NCI-H748 treated with DMSO at 0.1 percent for 48 hours (cell line): ENCODE results near the gene RSPH6A.
"Not testable (repeated sequence)": the region's sequence is repeated elsewhere in the genome, so short reads cannot be mapped to it uniquely, and the experiment has no call there.

Experiments
- DNase-seq: peaks from one replicate; lab custom pipeline; 2025; lab: John Stamatoyannopoulos, UW

RSPH6A gene

DNA sequence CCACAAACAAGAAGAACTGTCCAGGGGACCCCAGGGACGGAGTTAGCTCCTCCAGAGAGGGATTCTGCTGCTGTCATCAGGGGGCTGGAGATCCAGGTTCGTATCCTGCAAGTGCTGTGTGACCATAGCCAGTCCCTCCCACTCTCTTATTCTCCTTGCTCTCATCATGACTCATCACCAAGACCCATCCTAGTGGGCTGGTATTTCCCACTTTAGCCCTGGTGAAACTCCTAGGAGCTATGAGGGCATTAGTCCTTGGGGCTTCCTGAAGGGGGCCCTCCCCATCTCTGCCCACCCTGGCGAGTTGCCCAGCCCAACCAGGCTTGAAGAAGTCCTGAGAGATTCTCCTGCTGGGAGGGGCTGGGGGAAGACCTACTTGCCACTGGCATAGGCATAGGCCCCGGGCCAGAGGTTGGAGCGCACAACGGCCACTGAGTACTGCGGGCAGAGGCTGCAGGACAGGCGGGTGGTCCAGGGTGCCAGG is 15.0 kb downstream of the RSPH6A start:
- DNase-seq = no peak

DNA sequence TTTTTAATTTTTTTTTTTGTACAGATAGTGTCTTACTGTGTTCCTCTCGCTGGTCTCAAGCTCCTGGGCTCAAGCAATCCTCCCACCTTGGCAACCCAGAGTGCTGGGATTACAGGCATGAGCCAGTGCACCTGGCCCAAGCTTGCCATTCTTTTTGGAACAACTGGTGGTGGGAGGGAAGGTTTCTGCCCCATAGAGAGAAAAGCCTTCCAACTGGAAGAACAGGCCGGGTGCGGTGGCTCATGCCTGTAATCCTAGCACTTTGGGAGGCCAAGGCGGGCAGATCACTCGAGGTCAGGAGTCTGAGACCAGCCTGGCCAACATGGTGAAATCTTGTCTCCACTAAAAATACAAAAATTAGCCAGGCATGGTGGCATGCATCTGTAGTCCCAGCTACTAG is 15.6 kb downstream of the RSPH6A start:
- DNase-seq = not testable (repeated sequence)

DNA sequence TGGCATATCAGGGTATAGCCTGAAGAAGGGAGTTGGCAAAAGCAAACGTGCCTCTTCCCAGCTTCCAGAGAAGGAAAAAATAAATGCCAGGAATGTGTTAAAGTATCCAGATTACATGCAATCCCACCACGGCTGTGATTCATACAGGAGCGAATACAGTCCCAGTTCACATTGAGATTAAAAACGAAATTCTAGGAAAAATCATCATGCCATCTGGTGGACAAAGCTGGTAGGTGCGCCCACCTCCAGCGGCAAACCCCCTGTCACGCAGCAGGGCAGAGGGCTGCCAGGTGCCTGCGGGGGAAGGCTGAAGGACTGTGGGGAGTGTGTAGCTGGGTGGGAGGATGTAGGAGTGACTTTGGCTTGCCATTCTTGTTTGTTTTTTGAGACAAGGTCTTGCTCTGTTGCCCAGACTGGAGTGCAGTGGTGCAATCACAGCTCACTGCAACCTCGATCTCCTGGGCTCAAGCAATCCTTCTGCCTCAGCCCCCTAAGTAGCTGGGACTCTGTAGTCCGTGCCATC is 16.1 kb downstream of the RSPH6A start:
- DNase-seq = peak; percentile 67

DNA sequence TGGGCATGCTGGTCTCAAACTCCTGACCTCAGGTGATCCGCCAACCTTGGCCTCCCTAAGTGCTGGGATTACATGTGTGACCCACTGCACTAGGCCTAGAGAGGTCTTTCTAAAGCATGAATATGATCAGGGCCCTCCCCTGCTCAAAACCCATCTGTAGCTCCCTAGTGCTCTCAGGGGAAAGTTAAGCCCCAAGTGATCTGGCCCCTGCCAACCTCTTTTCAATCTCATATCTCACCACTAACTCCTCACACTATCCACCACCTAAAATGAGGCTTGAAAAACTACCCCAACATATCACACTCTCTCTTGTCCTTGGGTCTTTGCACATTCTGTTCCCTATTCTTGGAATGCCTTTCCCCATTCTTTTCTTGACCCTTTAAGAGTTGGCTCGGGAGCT is 20.5 kb downstream of the RSPH6A start:
- DNase-seq = no peak

DNA sequence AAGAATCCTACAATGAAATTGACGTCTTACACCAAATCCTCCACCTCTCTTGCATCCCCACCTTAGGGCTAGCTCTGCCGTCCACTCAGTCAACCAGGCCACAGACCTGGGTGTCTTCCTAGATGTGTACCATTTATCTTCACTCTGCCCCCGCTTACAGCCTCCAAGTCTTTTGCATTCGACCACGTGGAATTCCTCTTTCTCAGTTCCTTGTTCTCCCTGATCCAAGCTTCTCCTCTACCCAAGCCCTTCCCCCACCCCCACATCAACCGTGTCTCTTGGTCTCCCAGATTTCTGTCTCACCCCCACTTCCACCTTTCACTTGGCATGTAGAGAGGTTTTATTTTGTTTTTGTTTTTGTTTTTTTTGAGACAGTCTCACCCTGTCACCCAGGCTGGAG is 21.2 kb downstream of the RSPH6A start:
- DNase-seq = no peak

DNA sequence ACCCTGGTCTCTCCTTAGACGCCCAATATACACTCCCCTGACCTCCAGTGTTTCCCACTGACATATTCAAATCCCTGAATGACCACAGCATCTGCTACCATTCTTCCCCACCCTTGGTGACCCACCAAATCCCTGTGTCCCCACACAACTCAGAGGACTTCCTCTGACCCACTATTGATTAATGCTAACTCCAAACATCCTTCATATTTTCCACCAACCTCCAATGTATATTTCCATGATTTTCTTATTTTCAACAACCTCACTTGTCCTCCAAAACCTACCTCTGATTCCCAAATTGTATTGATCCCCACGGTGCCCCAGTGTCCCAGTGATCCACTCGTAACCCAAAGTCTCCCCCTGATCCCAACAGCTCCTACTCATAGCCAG is 21.9 kb downstream of the RSPH6A start:
- no peak for DNase-seq

DNA sequence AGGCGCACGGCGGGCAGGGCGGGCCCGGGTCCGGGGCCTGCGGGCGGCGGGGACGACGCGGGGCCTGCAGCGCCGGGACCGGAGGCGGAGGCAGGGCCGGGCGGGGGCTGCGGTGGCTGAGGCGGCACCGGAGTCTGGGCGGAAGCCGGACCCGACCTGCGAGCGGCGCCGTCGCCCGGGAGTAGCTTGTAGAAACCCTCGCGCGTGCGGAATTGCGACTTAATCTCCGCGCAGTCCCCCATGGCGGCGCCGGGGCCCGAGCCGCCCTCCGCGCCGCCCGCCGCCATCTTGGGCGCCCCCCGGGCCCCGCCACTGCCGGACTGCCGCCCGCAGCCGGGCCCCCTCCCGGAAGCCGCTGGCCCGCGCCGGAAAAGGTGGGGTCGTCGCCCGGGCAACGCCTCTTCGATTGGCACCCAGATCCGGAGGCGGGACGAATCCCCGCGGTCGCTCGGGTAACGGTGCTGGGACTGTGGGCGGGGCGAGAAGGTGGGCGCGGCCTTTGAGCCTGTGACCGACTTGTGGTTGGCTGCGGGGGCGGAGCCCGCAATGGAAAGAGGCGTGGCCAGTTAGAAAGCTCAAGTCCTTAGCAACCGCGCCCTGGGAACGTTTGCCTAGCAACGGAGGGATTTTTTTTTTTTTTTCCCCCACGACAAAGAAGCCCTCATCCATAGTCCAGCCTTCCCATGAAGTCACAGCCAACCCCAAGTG is 22.5 kb downstream of the RSPH6A start, which contains the start of gene DMWD:
Gene DMWD (minus strand): TSS at position 376 of the 708 bp plus-strand sequence. CDS start 89 bp downstream, at position 287.
- peak; percentile 99 for DNase-seq

DNA sequence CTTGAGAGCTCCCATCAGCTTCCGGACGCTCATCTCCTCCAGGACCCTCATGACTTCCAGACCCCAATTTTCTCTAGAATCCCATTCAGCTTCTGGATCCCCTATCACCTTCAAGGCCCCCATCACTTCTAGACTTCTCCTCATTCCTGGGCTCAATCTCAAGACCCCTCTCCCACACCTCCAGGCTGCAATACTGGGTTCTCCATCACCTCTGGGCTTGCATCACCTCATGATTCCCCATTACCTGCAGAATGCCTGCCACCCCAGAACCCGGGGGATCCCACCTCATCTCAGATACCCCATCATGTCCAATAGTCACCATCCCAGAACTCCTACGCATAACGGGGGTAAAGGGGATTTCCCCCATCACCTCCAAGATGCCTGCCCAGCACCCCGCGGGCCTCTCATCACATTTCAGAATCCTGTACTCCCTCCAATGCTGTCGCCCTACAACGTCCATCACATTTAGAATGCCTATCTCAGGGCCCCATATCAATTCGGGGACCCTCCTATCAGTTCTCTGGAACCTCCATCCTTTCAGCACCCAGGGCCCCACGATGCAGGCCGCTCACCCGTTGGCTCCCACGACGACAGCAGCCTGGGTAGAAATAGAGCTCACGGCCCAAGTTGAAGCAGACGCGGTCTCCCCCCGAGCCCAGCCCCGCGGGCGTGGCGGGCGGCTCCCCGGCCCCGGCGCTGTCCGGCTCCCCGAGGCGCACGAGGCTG is 23.2 kb downstream of the RSPH6A start:
- DNase-seq = no peak

DNA sequence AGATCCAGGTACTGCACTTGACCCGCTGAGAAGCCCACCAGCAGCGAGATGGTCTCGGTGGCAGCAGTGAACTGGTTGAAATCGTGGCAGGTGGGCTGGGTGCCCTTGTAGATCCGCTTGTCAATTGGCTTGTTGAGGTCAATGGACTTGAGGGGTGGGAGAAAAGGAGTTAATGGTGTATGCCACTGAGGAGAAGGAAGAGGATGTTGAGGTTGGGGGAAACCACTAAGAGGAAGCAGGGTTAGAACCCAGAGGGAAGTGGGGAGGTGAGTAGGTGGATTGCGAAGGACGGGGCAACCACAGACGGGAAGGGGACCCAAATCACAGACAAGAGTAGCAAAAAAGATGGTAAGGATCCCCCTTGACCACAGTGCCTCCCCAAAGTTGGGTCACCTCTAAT is 24.2 kb downstream of the RSPH6A start:
- DNase-seq = no peak

DNA sequence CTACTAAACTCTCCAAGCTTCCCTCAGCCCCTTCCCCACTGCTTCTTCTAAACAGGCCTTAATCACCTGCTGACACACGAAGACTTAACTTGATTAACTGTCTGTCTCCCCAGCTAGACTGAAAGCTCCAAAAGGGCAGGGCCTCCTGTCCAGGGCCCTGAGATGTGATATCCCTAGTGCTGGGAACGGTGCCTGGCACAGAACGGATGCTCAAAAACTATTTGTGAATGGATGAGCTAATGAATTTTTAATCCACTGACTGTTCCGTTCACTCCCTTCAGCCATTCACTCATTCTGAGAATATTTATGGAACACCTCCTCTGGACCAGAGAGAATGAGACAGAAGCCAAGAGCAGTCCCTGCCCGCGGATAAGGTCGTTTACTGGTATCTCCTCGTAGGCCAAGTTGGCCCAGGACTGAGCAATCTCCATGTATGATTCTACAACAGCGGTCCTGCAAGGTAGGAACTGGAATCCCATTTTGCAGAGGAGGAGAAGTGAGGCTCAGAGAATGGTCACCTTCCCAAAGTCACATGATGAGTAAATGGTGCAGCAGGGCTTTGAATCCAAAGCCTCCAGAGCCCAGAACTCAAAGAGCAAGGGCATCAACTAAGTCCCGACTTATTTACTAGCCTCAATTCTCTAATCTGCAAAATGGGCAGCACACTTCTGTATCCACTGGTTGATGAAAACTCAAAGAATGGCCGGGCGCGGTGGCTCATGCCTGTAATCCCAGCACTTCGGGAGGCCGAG is 25.9 kb downstream of the RSPH6A start:
- no peak for DNase-seq

DNA sequence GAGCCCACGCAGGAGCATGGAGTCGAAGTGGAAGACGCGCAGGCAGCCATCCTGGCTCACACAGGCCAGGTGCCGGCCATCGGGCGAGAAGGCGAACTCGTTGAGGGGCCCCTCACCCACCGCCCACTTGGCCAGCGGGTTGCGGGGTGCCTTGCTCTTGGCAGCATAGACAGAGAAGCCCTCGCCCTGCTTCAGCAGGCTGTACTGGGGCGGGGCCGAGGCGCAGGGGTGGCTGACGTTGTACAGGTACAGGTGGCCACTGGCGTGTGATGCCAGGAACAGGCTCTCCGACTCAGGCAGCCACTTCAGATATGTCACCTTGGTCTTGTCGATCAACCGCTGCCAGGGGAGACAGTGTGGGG is 28.6 kb downstream of the RSPH6A start:
- DNase-seq = no peak

DNA sequence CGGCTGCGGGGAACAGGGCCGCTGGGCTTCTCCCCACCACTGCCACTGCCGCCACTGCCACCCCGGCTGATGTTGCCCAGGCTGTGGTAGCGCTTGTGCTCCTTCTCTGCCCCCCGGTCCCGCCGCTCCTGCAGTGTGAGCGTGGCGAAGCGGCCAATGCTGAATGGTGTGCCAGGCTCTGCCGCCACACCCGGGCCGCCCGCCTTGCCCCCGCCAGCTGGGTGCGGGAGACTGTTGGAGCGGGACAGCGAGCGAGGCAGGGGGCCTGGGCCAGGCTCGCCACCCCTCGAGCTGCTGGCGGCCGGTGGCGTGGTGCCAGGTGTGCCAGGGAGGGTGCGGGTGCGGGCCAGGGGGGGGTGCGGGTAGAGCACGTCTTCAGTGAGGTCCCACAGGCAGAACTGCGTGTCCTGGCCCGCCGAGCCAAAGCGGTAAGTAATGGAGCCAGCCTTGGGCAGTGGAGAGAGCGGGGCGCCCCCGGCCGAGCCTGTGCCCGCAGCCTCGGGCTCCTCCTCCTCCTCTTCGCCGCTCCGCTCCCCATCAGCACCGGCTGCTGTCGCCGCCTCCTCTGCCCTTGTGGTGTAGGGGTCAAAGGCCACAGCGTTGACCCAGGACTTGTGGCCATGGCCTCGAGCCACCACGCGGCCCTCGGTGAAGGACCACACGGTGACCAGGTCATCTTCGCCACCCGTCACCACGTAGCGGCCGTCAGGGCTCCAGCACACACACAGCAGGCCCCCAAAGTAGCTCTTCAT is 29.2 kb downstream of the RSPH6A start:
- no peak for DNase-seq

DNA sequence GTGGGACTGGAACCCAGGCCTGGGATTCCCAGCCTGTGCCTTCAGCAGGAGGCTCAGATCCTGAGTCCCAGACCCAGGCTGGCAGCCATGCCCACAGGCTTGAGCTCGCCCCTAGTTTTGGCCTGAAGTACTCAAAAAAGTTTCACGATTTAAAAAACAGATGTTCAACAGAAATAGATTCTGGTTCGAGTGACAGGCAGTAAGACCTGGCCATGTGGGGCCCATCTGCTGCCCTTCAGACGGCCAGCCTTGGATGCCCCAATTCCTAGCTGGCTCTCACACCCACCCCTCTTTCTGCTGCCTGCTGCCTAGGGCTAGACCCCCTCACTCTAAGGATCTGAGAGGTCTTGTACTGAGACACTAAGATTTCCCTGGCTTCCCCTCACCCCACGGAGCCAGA is 30.0 kb downstream of the RSPH6A start:
- no peak for DNase-seq

DNA sequence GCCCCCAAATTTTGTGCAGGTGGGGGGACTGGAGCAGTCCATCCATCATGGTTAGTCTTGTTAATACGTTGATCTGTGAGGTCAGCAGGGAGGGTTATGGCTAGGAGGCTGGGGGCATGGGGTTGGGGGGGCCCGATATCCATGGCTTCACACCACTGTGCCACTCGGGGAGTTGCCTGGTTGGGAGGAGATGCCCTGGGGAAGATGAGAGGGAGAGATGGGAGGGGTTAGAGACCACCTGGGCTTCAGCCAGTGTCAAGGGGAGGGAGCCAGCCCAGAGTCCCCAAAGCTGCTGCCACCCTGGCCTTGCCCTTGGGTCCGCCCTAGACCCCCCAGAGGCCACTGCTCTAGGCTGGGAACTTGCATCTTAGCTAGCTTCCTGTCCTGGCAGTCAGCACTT is 31.0 kb downstream of the RSPH6A start:
- no peak for DNase-seq

DNA sequence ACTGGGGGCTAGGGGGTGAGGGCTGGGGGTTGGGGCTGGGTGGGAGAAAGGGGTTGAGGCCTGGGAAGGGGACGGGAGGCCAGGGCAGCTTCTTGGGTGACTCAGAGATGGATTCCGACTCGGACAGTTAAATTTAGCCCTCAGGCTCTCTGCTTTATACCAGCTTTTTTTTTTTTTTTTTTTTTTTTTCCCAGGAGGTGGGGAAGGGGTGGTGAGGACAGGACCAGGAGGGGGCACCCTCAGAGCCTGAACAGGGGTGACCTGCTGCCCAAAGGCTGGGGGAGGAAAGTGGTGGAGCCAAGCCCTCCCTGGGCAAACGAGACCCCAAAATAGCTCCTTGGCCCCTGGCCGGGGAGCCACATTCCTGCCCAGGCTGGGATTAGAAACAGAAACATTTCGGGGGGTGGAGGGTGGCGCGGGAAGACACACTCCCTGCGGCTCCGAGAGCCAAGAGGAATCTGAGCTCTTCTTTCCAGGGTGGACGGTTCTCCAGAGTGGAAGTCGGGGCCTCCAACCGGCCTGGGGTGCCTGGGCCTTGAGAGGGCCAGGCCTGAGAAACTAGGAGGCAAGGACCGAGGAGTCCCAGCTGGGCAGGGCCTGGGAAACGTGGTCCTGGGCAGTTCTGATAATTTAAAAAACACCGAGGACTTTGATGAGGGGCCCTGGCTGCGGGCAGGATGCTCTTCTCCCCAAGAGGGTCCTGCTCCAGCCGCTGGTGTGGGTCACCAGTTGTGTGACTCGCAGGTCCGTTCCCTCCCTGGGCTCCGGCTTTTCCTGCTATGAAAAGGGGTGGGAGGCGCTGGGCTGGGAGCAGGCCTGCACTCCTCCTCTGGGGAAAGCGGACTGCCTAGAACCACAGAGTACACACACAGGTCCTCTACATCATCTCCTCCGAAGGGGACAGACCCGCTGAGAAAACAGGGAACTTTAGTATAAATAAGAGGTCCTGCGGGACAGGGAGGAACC is 32.0 kb downstream of the RSPH6A start:
- no peak for DNase-seq

DNA sequence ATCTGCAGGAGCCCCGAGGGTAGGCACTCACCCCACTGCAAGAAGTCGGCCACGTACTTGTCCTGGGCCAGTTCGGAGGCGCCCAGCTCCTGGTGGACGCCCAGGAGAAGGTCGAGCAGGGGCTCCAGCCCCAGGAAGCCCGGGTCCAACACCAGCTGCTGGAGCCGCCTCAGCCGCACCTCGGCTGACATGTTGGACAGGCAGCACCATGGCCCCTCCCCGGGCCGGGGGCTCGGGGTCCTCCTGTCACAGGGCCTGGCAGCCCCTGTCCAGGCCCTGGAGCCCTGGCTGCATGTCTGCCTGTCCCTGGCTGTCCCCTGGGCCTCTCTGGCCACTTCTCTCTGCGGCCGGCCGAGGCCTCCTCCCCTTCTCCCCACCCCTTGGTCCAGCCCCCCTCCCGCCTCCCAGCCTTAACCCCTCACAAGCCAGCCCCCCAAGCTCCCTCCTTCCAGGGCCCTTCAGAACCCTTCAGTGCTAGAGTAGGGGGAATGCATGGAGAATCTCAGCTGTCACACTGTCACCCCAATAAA is 32.9 kb downstream of the RSPH6A start, which contains the start of gene DMPK:
Gene DMPK (minus strand): TSS at position 329 of the 530 bp plus-strand sequence. CDS start 138 bp downstream, at position 191.
- no peak for DNase-seq

DNA sequence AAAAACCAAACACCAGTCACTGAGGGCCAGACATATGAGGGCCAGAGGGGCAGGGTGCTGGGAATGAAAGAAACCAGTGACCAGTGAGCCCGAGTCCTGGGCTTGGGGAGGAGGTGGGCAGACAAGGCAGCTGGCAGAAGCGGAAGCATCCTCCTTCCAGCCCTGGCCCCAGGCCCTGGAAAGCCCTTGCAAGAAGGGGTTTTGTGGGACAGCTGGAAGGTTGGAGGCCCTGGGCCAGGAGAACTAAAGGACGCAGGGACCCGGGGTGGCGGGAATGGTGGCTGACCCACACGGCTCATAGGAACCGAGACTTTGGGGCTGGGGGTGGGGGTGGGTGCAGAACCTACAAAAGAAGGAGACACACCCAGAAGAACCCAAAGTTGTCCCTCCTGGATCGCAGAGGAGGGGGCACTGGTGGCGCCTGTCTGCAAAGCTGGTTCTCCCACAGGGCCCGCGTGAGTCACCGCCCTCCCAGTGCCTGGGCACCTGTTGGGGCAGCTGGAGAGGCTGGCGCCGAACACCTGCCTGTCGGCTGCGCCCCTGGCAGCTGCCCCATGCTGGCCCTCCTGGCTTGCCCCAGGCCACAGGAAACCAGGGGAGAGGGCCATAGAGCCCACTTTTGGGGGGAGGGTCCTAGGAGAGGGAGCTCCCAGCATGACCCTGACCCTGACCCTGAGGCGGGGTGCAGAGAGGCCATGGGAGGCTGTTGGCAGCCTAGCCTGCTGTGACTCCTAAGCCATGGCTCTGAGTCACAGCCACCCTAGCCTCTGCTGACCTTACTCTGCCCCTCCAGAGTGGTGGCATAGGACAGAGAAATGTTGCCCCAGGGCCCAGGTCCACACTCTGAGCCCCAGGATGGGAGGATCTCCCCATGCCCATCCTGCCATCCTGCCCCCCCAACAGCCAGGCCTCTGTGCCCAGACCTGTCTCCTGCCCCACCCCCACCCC is 33.6 kb downstream of the RSPH6A start:
- no peak for DNase-seq

DNA sequence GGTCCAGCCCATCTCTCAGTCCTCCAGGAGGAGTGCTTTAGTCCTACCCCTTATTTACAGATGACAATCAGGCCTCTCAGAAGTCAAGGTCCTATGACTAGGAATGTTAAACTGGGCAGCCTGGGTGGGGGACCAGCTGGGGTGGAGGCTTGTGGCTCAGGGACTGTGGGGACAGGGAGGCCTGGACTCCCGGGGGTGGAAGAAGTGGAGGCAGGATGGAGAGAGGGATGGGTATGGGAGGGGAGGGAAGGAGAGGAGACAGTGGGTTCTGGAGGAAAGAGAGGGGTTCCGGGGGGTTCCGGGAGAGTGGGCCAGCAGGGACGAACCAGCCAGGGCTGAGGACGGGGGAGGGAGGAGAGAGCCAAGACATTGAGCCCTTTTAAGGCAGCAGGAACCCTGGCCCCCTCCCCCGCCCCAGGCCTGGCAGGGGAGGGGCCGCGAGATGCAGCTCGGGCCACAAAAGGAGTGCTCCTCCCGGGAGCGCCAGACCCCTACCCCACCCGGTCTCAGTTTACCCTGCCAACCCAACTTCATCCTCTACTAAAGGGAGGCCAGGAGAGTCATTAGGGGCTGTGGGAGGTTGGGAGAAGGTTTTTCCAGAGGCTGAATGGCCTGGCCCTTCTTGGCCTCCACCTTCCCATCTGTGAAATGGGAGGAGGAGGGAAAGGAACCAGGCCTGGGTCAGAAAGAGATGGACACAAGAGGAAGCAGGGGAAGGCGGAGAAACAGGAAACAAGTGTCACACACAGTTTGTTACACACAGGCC is 34.5 kb downstream of the RSPH6A start:
- DNase-seq = no peak

DNA sequence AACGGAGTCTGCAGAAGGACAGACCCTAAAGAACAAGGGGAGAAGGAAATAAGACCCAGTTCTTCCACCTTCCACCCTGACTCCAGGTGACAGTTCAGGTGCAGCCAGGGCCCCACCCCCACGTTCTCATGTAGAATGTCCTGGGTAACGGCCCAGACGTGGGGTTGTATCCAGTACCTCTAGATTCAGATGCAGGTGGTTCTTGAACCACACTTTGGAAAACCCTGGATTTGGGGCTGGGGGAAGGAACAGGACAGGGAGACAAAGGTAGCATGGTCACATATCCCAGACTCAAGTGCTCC is 35.0 kb downstream of the RSPH6A start:
- no peak for DNase-seq
